ENCODE results near the gene STX17. TPM values are rescaled to one million over a fixed set of nuclear protein-coding genes. Genes with fewer than 3 reads are reported as not detected.

STX17 gene
- total and polyA plus RNA-seq, 9 donors: 7.7 to 43.1 (median 32.1) TPM

DNA sequence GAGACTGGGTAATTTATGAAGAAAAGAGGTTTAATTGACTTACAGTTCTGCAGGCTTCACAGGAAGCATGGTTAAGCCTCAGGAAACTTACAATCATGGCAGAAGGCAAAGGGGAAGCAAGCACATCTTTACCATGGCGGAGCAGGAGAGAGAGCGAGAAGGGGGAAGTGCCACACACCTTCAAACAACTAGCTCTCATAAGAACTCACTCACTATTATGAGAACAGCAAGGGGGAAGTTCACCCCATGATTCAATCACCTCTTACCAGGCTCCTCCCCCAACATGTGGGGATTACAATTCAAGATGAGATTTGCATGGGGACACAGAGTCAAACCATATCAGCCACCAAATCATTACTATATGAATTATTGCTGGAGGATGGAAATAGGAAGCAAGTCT lies 30.3 kb upstream of the STX17 start:
- DNase-seq: no peak
- intact Hi-C loops (cut with DNase I): loop anchor here in 1 of 4 donors (10.0 kb wide), 1 partner anchor 59 kb away; no protein-coding TSS in a partner anchor
- Histone ChIP-seq H3K36me3 (no peaks in the 10 kb centered on the region), H3K4me1 (ENCODE audit: insufficient read depth) (no peaks in the 10 kb centered on the region), H3K4me3 (no peak overlapping the region), H3K27me3 (no peaks in the 10 kb centered on the region), H3K9me3 (no peaks in the 10 kb centered on the region), H3K27ac (no peak overlapping the region)
- TF ChIP-seq POLR2A (IDR thresholded peaks at IDR 0.05) (no peak), EP300 (IDR thresholded peaks at IDR 0.05) (no peak)
- TF ChIP-seq, protein P1, sequence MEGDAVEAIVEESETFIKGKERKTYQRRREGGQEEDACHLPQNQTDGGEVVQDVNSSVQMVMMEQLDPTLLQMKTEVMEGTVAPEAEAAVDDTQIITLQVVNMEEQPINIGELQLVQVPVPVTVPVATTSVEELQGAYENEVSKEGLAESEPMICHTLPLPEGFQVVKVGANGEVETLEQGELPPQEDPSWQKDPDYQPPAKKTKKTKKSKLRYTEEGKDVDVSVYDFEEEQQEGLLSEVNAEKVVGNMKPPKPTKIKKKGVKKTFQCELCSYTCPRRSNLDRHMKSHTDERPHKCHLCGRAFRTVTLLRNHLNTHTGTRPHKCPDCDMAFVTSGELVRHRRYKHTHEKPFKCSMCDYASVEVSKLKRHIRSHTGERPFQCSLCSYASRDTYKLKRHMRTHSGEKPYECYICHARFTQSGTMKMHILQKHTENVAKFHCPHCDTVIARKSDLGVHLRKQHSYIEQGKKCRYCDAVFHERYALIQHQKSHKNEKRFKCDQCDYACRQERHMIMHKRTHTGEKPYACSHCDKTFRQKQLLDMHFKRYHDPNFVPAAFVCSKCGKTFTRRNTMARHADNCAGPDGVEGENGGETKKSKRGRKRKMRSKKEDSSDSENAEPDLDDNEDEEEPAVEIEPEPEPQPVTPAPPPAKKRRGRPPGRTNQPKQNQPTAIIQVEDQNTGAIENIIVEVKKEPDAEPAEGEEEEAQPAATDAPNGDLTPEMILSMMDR (IDR thresholded peaks at IDR 0.05): no peak
- 93 to 98% (median 98%) methylated on average over 2 of the region's 2 CpGs for WGBS, 3 donors

DNA sequence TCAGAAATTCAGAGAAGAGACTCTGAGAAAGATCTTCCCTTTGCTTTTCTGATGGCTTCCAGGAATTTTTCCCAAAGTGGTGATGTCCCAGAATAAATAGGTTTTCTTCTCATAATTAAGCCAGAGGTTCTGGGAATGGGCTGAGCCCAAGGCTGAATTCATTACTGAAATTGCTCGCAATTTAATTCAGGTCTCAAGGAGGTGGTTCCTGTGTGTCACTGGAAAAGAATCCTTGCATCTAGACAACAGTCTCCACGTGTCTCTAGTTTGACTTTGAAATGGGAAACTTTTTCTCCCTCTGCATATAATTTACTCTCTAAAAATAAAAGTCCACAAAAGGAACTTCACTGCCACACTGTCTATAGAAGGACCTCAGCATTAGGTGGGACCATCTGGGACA lies 27.8 kb upstream of the STX17 start:
- Histone ChIP-seq H3K4me3 (no peak overlapping the region), H3K36me3 (no peaks in the 10 kb centered on the region), H3K9me3 (no peaks in the 10 kb centered on the region), H3K4me1 (ENCODE audit: insufficient read depth) (no peaks in the 10 kb centered on the region), H3K27me3 (no peaks in the 10 kb centered on the region), H3K27ac (no peak overlapping the region)
- no peak for DNase-seq
- intact Hi-C loops (cut with DNase I): loop anchor here in 1 of 4 donors (10.0 kb wide), 1 partner anchor 56 kb away; no protein-coding TSS in a partner anchor
- WGBS, 3 donors: 70 to 77% (median 71%) methylated on average over 2 of the region's 2 CpGs
- TF ChIP-seq EP300 (IDR thresholded peaks at IDR 0.05) (no peak), POLR2A (IDR thresholded peaks at IDR 0.05) (no peak)
- TF ChIP-seq, protein P1 (IDR thresholded peaks at IDR 0.05): no peak

DNA sequence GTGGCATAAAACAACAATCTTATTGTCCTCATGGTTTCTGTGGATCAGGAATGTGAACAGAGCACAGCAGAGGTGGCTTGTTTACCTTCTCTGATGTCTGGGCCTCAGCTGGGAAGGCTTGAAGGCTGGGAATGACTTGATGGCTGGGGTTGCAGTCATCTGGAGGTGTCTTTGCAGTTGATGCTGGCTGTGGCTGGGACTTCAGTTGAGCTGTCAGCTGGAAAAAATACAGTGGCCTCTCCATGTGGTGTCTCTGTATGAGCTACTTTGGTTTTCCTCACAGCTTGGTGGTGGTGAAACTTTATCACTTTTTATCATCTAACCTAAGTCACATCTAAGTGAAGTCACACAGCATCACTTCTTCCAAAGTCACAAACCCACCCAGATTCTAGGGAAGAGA lies 24.7 kb upstream of the STX17 start:
- H3K27me3 ChIP-seq: no peaks in the 10 kb centered on the region
- no peaks in the 10 kb centered on the region for H3K36me3 ChIP-seq
- H3K27ac ChIP-seq: no peak overlapping the region
- H3K4me3 ChIP-seq: no peak overlapping the region
- H3K9me3 ChIP-seq: no peaks in the 10 kb centered on the region
- DNase-seq: no peak
- TF ChIP-seq EP300 (IDR thresholded peaks at IDR 0.05) (no peak), POLR2A (IDR thresholded peaks at IDR 0.05) (no peak)
- TF ChIP-seq, protein P1 (IDR thresholded peaks at IDR 0.05): no peak
- intact Hi-C loops (cut with DNase I): no loop called here
- H3K4me1 ChIP-seq (ENCODE audit: insufficient read depth): no peaks in the 10 kb centered on the region

DNA sequence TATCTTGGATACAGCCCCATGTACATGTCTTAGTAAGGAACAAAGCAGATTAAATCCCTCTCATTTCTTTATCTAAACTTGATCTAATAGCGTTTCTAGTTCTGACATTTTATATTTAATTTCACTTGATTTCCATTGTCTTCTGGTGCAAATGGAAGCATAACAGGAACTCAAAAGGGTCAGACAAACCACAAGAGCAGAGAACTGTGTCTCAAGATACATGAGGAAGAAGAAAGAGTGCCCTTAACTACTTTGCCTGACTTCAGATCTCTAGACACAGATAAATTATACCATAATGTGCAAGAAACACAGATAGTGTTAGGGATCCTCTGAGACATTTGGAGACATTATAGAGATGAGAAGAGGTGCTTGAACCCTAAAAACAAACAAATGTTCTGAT lies 20.7 kb upstream of the STX17 start:
- intact Hi-C loops (cut with DNase I): no loop called here
- Histone ChIP-seq H3K4me1 (ENCODE audit: insufficient read depth) (no peaks in the 10 kb centered on the region), H3K27ac (no peak overlapping the region), H3K4me3 (no peak overlapping the region), H3K9me3 (no peaks in the 10 kb centered on the region), H3K36me3 (no peaks in the 10 kb centered on the region), H3K27me3 (no peaks in the 10 kb centered on the region)
- WGBS, 3 donors: 60 to 66% (median 66%) methylated on average over 1 of the region's 1 CpG
- no peak for DNase-seq
- TF ChIP-seq POLR2A (IDR thresholded peaks at IDR 0.05): no peak
- TF ChIP-seq EP300 (IDR thresholded peaks at IDR 0.05): no peak
- TF ChIP-seq, protein P1 (IDR thresholded peaks at IDR 0.05): no peak
